GM18508 (cell line): ENCODE measurements around the gene OR6X1.

ENCODE experiments used
- ATAC-seq: cut with Tn5 transposase; IDR thresholded peaks from one replicate; pipeline ENCODE4 v1.9.1; 2021; ENCODE audit warnings: moderate number of reproducible peaks; ENCODE audit not compliant: insufficient read depth, unreplicated experiment

OR6X1 gene

GRCh38 chr11:123754101-123754568 lies at the start of gene OR6X1:
OR6X1 (minus strand) TSS chr11:123754518; CDS start chr11:123754518, 0 bp downstream.
- no peak for ATAC-seq

- ATAC-seq = no peak
Observed at GRCh38 chr11:123801765-123802164, 47.4 kb upstream of the OR6X1 start.

GRCh38 chr11:123800036-123800435 lies 45.7 kb upstream of the OR6X1 start:
- ATAC-seq = no peak

- ATAC-seq = no peak
Observed at GRCh38 chr11:123799438-123799837, 45.1 kb upstream of the OR6X1 start.

GRCh38 chr11:123798513-123799252 lies 44.4 kb upstream of the OR6X1 start:
- ATAC-seq = no peak

- ATAC-seq = no peak
Observed at GRCh38 chr11:123798079-123798478, 43.8 kb upstream of the OR6X1 start.

GRCh38 chr11:123797541-123797940 lies 43.2 kb upstream of the OR6X1 start:
- no peak for ATAC-seq

GRCh38 chr11:123797114-123797513 lies 42.8 kb upstream of the OR6X1 start:
- ATAC-seq = no peak

GRCh38 chr11:123796226-123796625 lies 41.9 kb upstream of the OR6X1 start:
- ATAC-seq = no peak

- no peak for ATAC-seq
Observed at GRCh38 chr11:123783536-123783935, 29.2 kb upstream of the OR6X1 start.

GRCh38 chr11:123778511-123778910 lies 24.2 kb upstream of the OR6X1 start:
- ATAC-seq = no peak

GRCh38 chr11:123775715-123776549 lies 21.6 kb upstream of the OR6X1 start:
- no peak for ATAC-seq

- no peak for ATAC-seq
Observed at GRCh38 chr11:123775289-123775688, 21.0 kb upstream of the OR6X1 start.

GRCh38 chr11:123773959-123774358 lies 19.6 kb upstream of the OR6X1 start:
- ATAC-seq = no peak

GRCh38 chr11:123773026-123773425 lies 18.7 kb upstream of the OR6X1 start:
- ATAC-seq = no peak

GRCh38 chr11:123771664-123772063 lies 17.3 kb upstream of the OR6X1 start:
- no peak for ATAC-seq

GRCh38 chr11:123770712-123771111 lies 16.4 kb upstream of the OR6X1 start:
- no peak for ATAC-seq

- ATAC-seq = no peak
Observed at GRCh38 chr11:123765601-123766000, 11.3 kb upstream of the OR6X1 start.

- ATAC-seq = no peak
Observed at GRCh38 chr11:123762422-123762821, 8.1 kb upstream of the OR6X1 start.

GRCh38 chr11:123760894-123761293 lies 6.6 kb upstream of the OR6X1 start:
- peak; percentile 48 for ATAC-seq

- no peak for ATAC-seq
Observed at GRCh38 chr11:123757976-123758375, 3.7 kb upstream of the OR6X1 start.
